Measurements from ENCODE around the gene KLHL29. TPM values are rescaled to one million over a fixed set of nuclear protein-coding genes. Genes with fewer than 3 reads are reported as not detected.

KLHL29 gene
- total RNA-seq, 1 experiment from 2014 or later = 12.2 TPM

- TF ChIP-seq EZH2 (IDR thresholded peaks at IDR 0.05; ENCODE audit: borderline replicate concordance, low read depth, low read length, poor library complexity, severe bottlenecking) = no peak
- TF ChIP-seq CTCF (conservative IDR thresholded peaks at IDR 0.05; ENCODE audit: low read depth, low read length) = no peak
- no peaks in the 10 kb centered on the region for H3K36me3 ChIP-seq (ENCODE audit: insufficient read depth, low read length, poor library complexity, severe bottlenecking)
- H3K9me3 ChIP-seq (ENCODE audit: low read depth, low read length, poor library complexity, severe bottlenecking) = no peaks in the 10 kb centered on the region
- CTCF ChIA-PET = no interaction called here
- no TSS peak for BruUV-seq (replicated peaks)
- no peak overlapping the region for H3K27ac ChIP-seq (ENCODE audit: low read depth, low read length, poor library complexity, severe bottlenecking)
- no peak overlapping the region for H3K4me3 ChIP-seq (ENCODE audit: low read depth, low read length, poor library complexity, severe bottlenecking)
- POLR2A ChIA-PET (ENCODE audit: low non-redundant PET) = no interaction called here
- peaks cover 12% of the 10 kb centered on the region for H3K4me1 ChIP-seq (ENCODE audit: insufficient read depth, low read length, poor library complexity, severe bottlenecking)
- DNase-seq (ENCODE audit: low spot score) = no peak
- intact Hi-C loops (cut with micrococcal nuclease; ENCODE audit: unreplicated experiment) = no loop called here
- no peaks in the 10 kb centered on the region for H3K27me3 ChIP-seq (replicated peaks; ENCODE audit: insufficient read depth, low read depth, low read length, poor library complexity)
Measured at GRCh38 chr2:23453432-23453831, 68.5 kb downstream of the KLHL29 start.

DNA sequence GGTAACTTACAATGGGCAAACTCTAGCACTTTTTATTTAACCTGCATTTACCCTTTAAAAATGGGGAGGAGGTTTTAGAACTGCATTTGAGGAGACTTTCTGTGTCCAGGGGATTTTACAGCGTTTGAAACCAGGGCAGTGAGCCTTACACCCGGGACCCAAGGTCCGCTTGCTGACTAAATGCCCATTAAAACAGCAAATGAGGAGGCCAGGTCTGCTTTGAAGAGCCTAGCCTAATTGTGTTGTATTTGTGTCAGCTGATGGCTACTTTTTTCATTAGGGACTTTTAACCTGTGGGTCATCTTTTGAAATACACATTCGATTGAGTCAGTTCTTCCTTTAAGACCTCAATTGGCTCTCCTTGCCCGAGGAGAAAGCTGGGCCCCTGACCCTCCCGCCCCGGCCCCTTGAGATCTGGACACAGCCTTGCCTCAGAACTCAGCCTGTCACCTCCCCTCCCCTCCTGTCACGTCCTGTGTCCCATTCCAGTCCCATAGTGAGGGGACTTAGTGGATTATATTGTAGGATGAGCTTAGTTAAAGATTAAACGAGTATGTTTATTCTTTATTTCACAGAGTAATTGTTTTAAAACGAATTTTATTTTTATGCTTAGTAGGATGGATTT, 69.0 kb downstream of the KLHL29 start:
- no peak overlapping the region for H3K27ac ChIP-seq (ENCODE audit: low read depth, low read length, poor library complexity, severe bottlenecking)
- intact Hi-C loops (cut with micrococcal nuclease; ENCODE audit: unreplicated experiment) = no loop called here
- no peak for DNase-seq (ENCODE audit: low spot score)
- no peaks in the 10 kb centered on the region for H3K9me3 ChIP-seq (ENCODE audit: low read depth, low read length, poor library complexity, severe bottlenecking)
- H3K27me3 ChIP-seq (replicated peaks; ENCODE audit: insufficient read depth, low read depth, low read length, poor library complexity) = no peaks in the 10 kb centered on the region
- peaks cover 12% of the 10 kb centered on the region for H3K4me1 ChIP-seq (ENCODE audit: insufficient read depth, low read length, poor library complexity, severe bottlenecking)
- POLR2A ChIA-PET (ENCODE audit: low non-redundant PET) = no interaction called here
- no peak for TF ChIP-seq EZH2 (IDR thresholded peaks at IDR 0.05; ENCODE audit: borderline replicate concordance, low read depth, low read length, poor library complexity, severe bottlenecking)
- no peak for TF ChIP-seq CTCF (conservative IDR thresholded peaks at IDR 0.05; ENCODE audit: low read depth, low read length)
- H3K36me3 ChIP-seq (ENCODE audit: insufficient read depth, low read length, poor library complexity, severe bottlenecking) = no peaks in the 10 kb centered on the region
- no peak overlapping the region for H3K4me3 ChIP-seq (ENCODE audit: low read depth, low read length, poor library complexity, severe bottlenecking)
- no TSS peak for BruUV-seq (replicated peaks)
- CTCF ChIA-PET = no interaction called here

DNA sequence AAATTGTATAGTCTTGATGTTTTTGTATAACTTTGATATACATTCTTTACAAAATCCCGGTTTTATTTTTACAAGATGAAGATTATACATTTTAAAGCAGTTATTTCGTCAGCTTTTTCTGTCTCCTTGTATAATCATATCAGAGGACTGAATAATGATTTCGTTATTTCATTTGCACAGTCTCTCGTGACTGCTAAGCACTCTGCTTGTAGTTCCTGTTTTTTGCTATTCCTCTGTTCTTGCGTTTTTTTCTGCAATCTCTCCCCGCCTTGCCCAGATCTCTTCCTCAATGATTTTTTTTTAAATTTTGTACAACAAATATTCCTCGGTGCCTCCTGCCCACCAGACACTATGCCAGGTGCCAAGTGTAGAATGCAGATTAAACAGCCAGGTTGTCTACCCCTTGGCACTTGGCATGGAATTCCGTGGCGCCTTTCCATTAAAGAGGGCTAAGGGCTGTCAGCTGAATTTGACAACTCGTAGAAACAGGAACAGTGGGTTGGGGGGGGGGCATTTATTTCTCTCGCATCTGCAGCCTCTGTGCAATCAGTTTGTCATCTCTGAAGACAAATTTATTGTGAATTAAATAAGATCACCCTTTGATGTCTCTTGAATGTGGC, 69.6 kb downstream of the KLHL29 start:
- Histone ChIP-seq H3K36me3 (ENCODE audit: insufficient read depth, low read length, poor library complexity, severe bottlenecking) (no peaks in the 10 kb centered on the region), H3K4me1 (ENCODE audit: insufficient read depth, low read length, poor library complexity, severe bottlenecking) (peaks cover 12% of the 10 kb centered on the region), H3K9me3 (ENCODE audit: low read depth, low read length, poor library complexity, severe bottlenecking) (no peaks in the 10 kb centered on the region), H3K4me3 (ENCODE audit: low read depth, low read length, poor library complexity, severe bottlenecking) (no peak overlapping the region), H3K27ac (ENCODE audit: low read depth, low read length, poor library complexity, severe bottlenecking) (no peak overlapping the region), H3K27me3 (replicated peaks; ENCODE audit: insufficient read depth, low read depth, low read length, poor library complexity) (no peaks in the 10 kb centered on the region)
- TF ChIP-seq EZH2 (IDR thresholded peaks at IDR 0.05; ENCODE audit: borderline replicate concordance, low read depth, low read length, poor library complexity, severe bottlenecking) (no peak), CTCF (conservative IDR thresholded peaks at IDR 0.05; ENCODE audit: low read depth, low read length) (no peak)
- intact Hi-C loops (cut with micrococcal nuclease; ENCODE audit: unreplicated experiment) = no loop called here
- ChIA-PET POLR2A (ENCODE audit: low non-redundant PET) (no interaction called here), CTCF (no interaction called here)
- DNase-seq (ENCODE audit: low spot score) = no peak
- BruUV-seq (replicated peaks) = no TSS peak
